Measurements from ENCODE around the gene ZNF528.

ZNF528 gene

DNA sequence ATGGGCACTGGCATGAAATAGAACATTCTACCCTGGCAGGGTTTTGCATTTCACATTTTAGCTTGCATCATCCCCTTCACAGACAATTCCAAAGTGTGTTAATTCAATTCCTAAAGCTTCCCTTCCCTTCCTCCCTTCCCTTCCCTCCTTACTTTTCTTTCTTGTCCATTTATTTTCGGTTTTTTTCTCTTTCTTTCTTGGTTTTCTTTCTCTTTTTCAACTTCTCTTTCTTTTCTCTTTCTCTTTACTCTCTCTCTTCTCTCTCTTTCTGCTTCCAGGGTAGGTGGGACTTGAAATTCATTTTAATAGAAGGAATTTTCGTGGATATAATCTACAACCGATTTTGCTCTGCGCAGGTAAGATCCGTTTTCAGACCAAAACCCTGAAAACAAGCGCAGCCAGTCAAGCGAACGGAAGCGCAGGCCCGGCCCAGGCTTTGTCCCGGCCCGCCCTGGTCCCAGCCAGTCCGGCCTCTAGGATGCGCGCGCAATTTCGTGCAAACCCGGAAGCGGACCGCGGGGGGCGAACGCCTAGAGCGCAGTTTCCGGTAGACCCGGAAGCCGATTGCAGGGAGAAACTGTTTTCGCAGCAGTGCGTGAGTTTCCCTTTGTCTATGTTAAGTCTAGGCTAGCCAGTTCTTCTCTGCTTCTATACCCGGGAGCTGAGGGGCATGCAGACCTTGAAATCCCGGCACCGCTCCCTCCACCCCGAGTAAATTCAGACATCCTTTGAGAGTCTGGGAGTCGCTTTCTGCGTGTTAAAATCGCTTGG, at the start of gene ZNF528:
Gene ZNF528 (plus strand): TSS at position 540 of the 771 bp plus-strand sequence. CDS start 4,165 bp downstream, outside the sequence.
- DNase-seq (ENCODE audit: low read depth, low spot score), result peak; percentile 72

DNA sequence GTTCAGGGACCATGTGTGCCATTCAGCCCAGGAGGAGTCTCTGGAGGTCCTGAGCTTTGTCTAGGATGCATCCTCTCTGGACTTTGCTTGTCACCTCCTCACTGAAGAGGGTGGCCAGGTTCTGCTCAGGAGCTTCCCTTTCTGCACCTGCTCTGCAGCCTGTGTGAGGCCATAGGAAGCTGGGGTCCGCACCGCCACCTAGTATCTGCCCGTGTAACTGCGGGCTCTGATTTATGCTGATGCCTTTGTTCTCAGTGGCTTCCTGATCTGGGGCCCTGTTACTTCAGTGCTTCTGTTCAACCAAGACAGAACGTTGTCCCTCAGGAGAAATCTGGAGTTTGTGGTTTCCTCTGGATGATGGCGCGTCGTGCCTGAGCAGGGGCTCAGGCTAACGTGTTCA, 46.1 kb upstream of the ZNF528 start:
- DNase-seq (ENCODE audit: low read depth, low spot score), result no peak

DNA sequence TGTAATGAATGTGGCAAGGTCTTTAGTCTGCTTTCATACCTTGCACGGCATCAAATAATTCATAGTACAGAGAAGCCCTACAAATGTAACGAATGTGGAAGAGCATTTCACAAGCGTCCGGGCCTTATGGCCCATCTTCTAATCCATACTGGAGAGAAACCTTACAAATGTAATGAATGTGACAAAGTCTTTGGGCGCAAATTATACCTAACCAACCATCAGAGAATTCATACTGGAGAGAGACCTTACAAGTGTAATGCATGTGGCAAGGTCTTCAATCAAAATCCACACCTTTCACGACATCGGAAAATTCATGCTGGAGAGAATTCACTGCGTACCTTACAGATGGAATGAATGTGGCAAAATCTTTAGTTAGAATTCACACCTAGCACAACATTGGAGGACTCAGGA, 31.2 kb upstream of the ZNF528 start:
- no peak for DNase-seq (ENCODE audit: low read depth, low spot score)

DNA sequence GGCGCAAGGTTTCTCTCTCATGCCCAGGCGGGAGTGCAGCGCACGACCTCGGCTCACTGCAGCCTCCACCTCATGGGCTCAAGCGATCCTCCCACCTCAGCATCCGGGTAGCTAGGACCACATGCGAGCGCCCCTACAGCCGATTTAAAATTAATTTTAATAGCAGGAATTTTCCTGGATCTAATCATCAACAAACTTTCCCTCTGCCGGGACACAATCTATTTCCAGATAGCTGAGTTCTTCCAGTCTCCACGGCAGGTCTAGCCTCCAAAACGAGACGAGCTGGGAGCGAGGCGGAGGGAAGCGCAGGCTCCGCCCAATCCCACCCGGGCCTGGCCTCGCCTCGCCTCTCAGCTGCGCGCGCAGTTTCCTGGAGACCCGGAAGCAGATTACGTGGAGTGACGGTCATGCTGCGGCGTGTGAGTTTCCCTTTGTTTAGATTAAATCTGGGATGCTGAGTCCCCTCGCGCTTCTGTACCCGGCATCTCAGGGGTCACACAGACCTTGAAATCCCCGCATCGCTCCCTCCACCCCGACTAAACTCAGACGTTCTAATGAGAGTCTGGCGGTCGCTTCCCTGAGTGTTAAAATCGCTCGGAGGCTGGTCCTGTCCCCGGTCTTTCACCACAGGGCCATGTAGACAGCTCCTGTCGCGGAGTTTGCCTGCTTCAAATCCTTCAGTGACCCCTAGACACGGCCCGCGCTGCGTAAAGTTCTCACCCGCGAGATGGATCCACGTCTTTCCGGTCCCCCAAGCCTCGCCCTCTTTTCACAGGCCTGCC, 27.9 kb upstream of the ZNF528 start, which contains the start of gene ZNF880:
Gene ZNF880 (plus strand): TSS at position 365 of the 782 bp plus-strand sequence. CDS start 43 bp downstream, at position 408.
- peak; percentile 69 for DNase-seq (ENCODE audit: low read depth, low spot score)

GRCh38 chr19:52370341-52370710, 27.3 kb upstream of the ZNF528 start:
- no peak for DNase-seq (ENCODE audit: low read depth, low spot score)

GRCh38 chr19:52391135-52391534, 6.5 kb upstream of the ZNF528 start:
- no peak for DNase-seq (ENCODE audit: low read depth, low spot score)

DNA sequence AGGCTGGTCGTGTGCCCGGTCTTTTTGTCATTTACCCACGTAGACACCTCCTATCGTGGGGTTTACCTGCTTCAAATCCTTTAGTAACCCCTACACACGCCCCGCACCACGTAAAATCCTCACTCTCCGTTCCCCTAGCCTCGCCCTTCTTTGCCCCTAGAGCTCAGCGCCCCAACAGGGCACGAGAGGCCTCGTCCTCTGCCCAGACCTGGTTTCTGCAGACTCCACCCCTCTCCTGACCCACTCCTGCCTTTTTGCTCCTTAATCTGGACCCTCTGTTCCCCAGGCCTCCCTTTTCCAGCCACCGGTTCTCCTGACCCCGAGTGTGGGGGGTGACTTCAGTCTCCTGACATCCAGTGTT, 412 bp downstream of the ZNF528 start:
- no peak for DNase-seq (ENCODE audit: low read depth, low spot score)

DNA sequence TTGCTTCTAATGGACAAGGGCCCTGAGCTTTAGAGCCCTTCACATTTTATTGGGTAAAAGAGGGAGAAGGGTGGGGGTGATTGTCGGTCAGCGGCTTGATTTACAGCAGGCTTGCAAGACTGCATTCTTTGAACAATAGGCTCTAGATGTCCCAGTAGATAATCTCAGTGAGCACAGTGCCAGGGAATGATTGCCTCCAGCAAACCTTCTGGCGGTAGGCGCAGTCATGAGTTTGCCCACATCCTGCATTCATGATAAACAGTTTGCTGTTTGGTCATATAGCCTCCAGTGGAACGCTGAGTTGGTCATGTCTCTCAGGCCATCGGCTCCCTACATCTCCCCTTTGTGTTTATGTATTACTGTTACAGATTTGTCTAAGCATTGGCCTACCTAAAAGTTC, 12.6 kb downstream of the ZNF528 start:
- no peak for DNase-seq (ENCODE audit: low read depth, low spot score)

- DNase-seq (ENCODE audit: low read depth, low spot score), result no peak
Measured at GRCh38 chr19:52415711-52416110, 18.1 kb downstream of the ZNF528 start.

- no peak for DNase-seq (ENCODE audit: low read depth, low spot score)
Measured at GRCh38 chr19:52428937-52429336, 31.3 kb downstream of the ZNF528 start, which contains the start of gene ZNF534. Gene ZNF534 (plus strand): TSS chr19:52429148. CDS start chr19:52431475, 2,327 bp downstream.

- DNase-seq (ENCODE audit: low read depth, low spot score), result no peak
Measured at GRCh38 chr19:52442179-52442578, 44.5 kb downstream of the ZNF528 start.

GRCh38 chr19:52444506-52444905, 46.9 kb downstream of the ZNF528 start:
- no peak for DNase-seq (ENCODE audit: low read depth, low spot score)

GRCh38 chr19:52451241-52451640, 53.6 kb downstream of the ZNF528 start:
- no peak for DNase-seq (ENCODE audit: low read depth, low spot score)

GRCh38 chr19:52453324-52454094, 55.9 kb downstream of the ZNF528 start, which contains the start of gene ZNF578:
Gene ZNF578 (plus strand): TSS chr19:52453553. CDS start chr19:52501846, 48,293 bp downstream.
- peak; percentile 29 for DNase-seq (ENCODE audit: low read depth, low spot score)

GRCh38 chr19:52464798-52465470, 67.3 kb downstream of the ZNF528 start:
- no peak for DNase-seq (ENCODE audit: low read depth, low spot score)

Data from smooth muscle cell of the brain vasculature (primary cell).